Adrenal gland (tissue), 5 donors: ENCODE results near the gene RIPK3.
A peak's percentile ranks its signal among the peaks of the same experiment; 100 is the strongest.
"Not testable (repeated sequence)": the region's sequence is repeated elsewhere in the genome, so short reads cannot be mapped to it uniquely, and the experiment has no call there.

Source experiments
- CTCF ChIP-seq, 6 experiments: fragments of 450-650 bp in 4 of 6; fragments of 200-600 bp in 2 of 6; sonication (generic) in 1 of 6; IDR thresholded peaks; 1 replicate in 5 of 6; 2 replicates in 1 of 6; pipeline versions ENCODE4 v1.5.1 to v1.8.0; 2016 to 2021; ENCODE audit warnings: antibody characterized with exemption in 6 of 6, mild to moderate bottlenecking in 2 of 6, moderate library complexity in 1 of 6
- POLR2A ChIP-seq, 2 donors: fragments of 450-650 bp; IDR thresholded peaks; one replicate each; pipeline ENCODE4 v1.6.1; 2017; ENCODE audit warnings: antibody characterized with exemption in 2 of 2, mild to moderate bottlenecking in 2 of 2, moderate library complexity in 1 of 2
- donor health status: DM: no; HTN: no; CAD: no.

- peak; percentile 35 to 82 (median 66) for TF ChIP-seq CTCF (IDR thresholded peaks at IDR 0.05)
- TF ChIP-seq POLR2A (IDR thresholded peaks at IDR 0.05): not testable (repeated sequence)
These were observed 11.9 kb downstream of the RIPK3 start for GRCh38 chr14:24327914-24328313.
